Activated gamma-delta T cell treated with anti-CD3 and anti-CD28 coated beads, Interleukin-2, amount 50 U/mL, for 16 hours (primary cell): Measurements from ENCODE around the gene ACAA2.

Source experiments
- DNase-seq: peaks from one replicate; pipeline ENCODE4 v3.0.0-alpha.2; 2020; ENCODE audit warnings: low read depth

ACAA2 gene

GRCh38 chr18:49813319-49814146 lies at the start of gene ACAA2:
TSS of gene ACAA2 (minus strand) at chr18:49813533. CDS start at chr18:49813484, 49 bp downstream.
- peak; percentile 72 for DNase-seq

DNA sequence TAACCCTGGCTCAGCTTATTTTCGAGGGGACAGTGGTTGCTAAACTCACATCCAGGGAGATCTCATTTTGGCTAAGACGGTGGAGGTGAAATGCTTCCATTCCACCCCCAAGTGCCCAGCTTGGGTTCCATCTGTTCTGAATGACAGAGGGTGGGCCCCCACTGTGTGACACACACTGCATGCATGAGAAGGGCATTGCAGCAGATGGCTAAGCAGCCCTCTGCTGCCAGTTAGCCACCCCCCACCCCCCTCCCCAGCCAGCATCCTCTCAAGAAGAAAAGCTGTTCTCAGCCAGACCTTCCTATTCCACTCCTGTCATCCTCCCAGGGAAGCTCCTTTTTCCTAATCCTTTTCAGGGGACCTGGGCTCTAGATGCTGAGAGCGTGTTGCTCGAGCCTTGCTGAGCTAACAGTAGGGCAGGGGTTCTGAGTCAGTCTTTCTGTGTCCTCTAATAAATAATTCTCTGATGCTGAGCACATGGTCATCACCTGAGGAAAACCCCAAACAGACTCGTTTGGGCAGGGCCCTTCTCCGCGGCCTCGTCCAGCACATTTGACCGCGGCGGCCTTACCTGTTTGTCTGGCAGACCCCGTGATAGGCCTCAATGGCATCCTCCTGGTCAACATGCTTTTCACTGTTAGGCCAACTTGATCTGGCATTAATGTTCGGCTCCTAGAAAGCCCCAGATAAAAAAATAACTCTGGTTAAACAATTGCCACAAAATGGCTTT lies 49.5 kb upstream of the ACAA2 start:
- no peak for DNase-seq

DNA sequence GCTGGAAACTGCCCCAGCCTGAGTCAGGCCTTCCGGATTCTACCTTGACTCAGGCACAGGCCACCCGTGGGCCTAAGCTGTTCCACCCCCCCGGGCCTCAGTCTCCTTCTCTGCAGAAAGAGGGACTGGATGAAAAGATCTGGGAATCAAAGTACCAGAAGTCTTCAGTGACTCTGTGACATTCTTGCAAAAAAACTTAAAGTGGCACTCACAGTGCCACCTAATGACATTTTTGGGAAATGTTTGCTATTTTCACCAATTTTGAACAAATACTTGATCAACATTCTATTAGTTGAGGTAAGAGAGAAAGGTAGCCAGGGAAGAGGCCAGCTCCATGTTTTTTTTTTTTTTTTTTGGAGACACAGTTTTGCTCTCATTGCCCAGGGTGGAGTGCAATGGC lies 48.3 kb upstream of the ACAA2 start:
- no peak for DNase-seq

GRCh38 chr18:49859725-49860124 lies 46.4 kb upstream of the ACAA2 start:
- DNase-seq, result no peak

- DNase-seq, result no peak
Measured at GRCh38 chr18:49859021-49859359, 45.7 kb upstream of the ACAA2 start.

DNA sequence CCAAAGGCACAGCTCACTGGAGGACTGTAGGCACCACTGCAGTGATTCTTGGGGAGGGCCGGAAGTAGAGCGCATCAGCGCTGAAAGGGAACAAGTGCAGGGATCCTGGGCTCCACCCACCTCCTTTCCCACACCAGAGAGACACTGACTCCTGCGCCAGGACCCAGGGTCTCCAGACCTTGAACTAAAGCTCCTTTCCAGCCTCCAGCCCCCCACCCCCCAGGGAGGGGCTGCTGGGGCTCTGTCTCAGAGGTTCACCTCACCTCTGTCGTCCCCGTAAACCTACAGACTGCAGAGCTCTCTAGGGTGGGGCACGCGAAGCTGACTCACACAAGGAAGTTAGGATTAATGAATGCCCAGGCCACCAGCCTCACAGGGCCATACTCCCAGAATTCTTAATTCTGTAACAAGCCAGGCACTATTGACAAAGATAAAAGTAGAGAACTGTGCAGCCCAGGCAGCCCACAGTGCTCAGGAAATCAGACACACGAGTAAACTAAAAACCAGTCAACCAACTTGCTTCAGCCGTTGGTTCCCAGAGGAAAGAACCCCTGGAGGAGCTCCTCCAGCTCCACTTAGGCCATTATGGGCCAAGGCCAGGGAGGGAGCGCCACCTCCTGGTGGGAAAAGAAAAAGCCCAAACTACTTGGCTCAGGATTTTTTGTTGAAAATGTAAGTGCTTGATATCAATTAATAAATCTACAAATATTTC lies 45.1 kb upstream of the ACAA2 start:
- peak; percentile 28 for DNase-seq

DNA sequence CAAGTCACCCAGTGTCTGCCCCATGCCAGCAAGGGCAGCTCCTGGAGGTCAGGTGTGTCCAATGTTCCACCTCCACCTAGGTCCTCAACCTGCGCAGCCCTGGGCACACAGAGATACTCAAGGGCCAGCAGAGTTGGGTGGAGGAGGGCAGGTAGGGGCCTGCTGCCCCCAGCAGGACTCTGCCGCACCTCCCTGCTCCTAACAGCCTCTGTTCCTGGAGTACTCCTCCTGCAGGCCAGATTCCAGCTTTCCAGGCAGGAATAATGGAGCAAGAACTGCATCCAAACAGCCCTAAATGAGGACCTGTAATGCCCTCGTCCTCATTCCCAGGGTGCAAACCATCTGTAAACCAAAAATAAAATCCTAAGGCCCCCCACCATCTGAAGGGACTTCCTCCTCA lies 44.4 kb upstream of the ACAA2 start:
- DNase-seq, result no peak

- DNase-seq, result no peak
Measured at GRCh38 chr18:49856496-49856895, 43.2 kb upstream of the ACAA2 start.

DNA sequence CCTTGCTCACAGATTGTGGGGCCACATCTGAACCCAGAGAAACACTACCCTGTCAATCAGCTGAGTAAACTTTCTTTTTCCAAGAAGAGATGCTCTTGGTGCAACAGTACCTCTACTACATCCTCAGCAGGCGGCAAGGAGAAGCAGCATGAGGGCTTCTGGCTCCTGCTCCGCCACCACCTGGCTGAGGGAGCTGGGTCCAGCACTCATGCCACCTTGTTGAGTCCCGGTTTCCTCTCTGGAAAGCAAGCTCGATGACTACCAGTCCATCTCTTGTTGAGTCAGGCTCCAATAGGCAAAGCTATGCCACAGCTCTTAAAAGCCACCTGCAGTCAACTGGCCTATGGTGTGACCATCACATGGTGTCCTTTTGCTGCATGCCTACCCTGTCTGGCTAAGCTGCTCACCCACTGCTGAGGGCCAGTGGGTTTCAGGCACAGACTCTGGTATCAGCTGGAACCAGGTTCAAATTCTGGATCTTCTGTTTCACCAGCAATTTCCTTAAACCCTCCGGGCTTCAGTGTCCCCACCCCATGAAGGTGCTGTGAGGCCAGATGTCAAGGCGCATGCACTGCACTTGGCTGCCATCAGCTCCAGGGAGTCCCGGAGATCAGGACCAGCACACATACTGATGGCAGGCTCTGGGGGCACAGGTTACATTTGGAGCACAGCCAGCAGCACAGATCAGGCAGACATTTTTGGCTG lies 42.5 kb upstream of the ACAA2 start:
- no peak for DNase-seq

DNA sequence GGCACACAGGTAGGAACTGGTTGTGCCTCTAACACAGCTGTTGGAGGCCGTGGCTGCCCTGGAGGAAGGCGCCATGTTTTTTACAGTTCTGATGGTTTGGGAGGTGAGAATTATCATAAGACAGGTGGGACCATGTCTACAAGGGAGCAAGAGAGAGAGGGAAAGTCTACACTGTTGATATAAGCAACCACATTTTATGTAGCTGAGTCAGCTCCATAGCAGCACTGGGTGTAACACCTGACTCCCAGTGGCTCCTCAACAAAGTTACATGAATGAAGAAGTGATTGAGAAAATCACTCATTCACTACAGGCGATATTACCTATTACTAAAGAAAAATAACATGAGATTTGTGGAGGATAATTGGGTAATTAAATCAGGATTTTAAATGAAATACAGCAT lies 41.3 kb upstream of the ACAA2 start:
- no peak for DNase-seq

GRCh38 chr18:49853436-49853835 lies 40.1 kb upstream of the ACAA2 start:
- no peak for DNase-seq

GRCh38 chr18:49853011-49853410 lies 39.7 kb upstream of the ACAA2 start:
- no peak for DNase-seq

- no peak for DNase-seq
Measured at GRCh38 chr18:49851624-49852023, 38.3 kb upstream of the ACAA2 start.

GRCh38 chr18:49850636-49851035 lies 37.3 kb upstream of the ACAA2 start:
- no peak for DNase-seq

- DNase-seq, result no peak
Measured at GRCh38 chr18:49849331-49850217, 36.2 kb upstream of the ACAA2 start.

GRCh38 chr18:49848115-49848514 lies 34.8 kb upstream of the ACAA2 start:
- no peak for DNase-seq

GRCh38 chr18:49847524-49847923 lies 34.2 kb upstream of the ACAA2 start:
- no peak for DNase-seq

DNA sequence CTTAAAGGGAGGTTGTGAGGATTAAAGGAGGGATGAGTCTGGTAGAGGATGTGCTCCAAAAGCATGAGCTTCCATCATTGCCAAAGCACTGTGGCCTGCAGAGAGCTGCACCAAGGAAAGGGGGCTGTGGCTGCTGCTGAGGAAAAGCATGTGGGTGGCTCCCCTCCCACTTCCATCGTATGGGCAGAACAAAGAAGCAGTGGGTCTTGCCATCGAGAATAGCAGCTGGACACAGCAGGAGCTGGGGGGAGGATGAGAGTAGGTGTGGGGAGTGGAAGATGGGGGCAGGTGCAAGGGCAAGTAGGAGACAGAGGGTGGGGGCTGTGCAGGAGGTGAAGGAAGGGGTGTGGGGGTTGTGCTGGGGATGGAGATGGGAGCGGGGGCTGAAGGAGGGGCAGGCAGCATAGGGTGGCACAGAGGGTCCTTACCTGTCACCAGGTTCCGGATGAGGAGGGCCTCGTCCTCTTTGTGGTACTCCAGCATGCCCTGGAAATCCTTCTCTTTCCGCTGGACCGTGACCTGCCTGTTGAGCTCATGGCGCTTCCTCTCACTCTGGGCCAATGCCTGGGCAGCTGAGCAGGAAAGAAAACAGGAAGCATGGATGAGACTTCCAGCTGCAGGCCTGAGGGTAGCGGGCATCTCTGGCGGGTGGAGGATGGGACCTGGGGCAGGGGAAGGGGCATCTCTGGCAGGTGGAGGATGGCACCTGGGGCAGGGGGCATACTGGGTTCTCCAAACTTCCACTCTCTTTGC lies 33.6 kb upstream of the ACAA2 start:
- no peak for DNase-seq

DNA sequence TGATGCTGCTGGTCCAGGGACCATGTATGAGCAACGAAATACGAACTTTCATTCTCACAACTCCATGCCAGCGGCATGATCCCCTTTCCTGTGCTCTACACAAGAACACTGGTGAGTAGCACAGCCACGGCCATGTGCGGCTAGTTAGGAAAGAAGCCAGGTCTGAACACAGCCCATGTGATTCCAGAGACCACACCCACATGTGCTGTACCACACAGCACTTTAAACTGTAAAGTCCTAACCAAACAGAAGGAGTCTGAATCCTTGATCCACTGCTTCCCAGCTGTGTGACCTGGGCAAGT lies 33.0 kb upstream of the ACAA2 start:
- DNase-seq, result no peak

DNA sequence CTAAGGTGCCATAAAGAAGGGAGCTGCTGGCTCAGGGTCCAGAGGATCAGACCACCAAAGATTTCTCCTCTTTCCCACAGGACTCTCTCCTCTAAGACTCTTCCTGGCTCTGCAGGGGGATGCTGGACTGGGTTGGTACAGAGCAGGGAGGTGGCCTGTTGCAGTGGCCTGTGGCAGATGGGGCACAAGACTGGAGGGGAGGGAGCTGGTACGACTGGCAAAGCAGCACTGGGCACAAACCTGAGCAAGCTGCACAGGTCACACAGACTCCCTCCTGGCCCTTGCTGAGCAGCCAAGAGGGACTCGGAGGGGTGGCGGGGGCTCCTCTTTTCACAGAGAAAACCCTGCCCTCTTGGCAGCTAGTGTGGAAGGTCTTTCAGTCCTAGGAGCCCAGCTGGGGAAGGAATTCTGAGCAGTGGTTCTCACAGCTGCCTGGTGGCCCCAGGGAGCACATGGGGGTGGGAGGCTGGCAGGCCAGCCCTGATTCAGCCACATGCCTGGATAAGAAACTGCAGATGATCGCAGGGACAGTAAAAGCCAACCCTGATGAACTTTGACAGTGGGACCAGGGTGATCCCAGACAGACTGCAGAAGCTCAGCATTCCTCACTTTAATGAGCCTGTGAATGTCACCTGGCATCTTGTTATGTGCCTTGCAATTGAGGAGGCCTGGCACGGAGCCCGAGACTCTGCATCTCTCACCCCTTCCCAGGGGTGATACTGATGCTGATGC lies 32.5 kb upstream of the ACAA2 start:
- DNase-seq, result no peak
